GM18867 (cell line): ENCODE results near the gene CYTH1.
"Not testable (repeated sequence)": the region's sequence is repeated elsewhere in the genome, so short reads cannot be mapped to it uniquely, and the experiment has no call there.

ENCODE experiments used
- ATAC-seq: cut with Tn5 transposase; IDR thresholded peaks from one replicate; pipeline ENCODE4 v1.9.1; 2021; ENCODE audit warnings: mild to moderate bottlenecking, moderate library complexity; ENCODE audit not compliant: unreplicated experiment

The CYTH1 gene

DNA sequence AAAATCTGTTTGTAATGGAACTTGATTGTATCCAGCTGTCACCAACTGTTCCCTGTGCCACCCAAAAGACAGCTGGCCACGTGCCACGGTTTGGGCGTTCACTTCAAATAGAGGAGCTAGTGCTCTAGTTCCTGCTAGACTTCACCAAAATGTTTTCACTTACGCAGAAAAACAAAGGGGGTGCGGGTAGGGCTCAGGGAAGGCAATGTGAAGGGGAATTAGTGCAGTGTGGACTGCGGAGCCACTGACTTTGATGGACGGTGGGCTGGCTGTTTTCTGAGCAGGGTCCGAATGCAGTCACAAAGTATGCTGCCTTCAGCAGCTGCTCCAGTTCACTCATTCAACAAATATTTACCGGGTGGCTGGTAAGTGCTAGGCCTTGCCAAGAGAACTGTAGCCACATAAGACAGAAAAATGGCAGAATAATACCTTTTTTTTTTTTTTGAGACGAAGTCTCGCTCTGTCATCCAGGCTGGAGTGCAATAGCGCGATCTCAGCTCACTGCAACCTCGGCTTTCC is 7.6 kb upstream of the CYTH1 start:
- ATAC-seq, result no peak

GRCh38 chr17:78789149-78789662 is 7.1 kb upstream of the CYTH1 start:
- ATAC-seq, result no peak

GRCh38 chr17:78788451-78788850 is 6.4 kb upstream of the CYTH1 start:
- no peak for ATAC-seq

DNA sequence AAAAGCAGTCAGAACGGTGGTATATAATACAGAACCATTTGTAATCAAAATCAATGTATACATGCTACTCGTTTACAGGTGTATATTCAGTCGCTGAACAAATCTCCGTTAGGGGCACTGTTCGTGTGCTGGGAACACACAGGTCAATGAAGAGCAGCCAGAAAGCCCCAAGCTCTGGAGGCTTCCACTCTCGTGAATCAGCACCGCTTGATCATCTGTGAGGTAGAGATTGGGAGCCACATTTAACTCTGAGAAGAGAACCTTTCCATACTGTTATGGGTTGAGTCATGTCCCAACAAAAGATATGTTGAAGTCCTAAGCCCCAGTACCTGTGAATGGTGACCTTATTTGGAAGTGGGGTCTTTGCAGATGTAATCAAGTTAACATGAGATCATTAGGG is 5.4 kb upstream of the CYTH1 start:
- ATAC-seq, result no peak

DNA sequence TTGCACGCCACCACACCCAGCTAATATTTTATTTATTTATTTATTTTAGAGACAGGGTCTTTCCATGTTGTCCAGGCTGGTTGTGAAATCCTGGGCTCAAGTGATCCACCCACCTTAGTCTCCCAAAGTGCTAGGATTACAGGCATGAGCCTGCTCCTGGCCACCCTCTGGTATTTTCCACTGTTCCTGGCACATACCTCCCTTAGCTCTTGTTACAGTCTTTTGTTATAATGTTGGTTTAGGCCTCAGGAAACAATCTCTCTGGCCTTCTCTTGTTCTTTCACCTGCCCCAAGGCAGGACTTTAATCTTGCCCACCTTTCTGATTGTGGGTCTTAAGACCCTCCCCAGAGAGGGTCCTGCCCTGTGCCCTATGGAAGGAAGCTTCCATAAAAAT is 3.6 kb upstream of the CYTH1 start:
- ATAC-seq, result no peak

- ATAC-seq, result no peak
These were observed 3.1 kb upstream of the CYTH1 start for GRCh38 chr17:78785011-78785662.

DNA sequence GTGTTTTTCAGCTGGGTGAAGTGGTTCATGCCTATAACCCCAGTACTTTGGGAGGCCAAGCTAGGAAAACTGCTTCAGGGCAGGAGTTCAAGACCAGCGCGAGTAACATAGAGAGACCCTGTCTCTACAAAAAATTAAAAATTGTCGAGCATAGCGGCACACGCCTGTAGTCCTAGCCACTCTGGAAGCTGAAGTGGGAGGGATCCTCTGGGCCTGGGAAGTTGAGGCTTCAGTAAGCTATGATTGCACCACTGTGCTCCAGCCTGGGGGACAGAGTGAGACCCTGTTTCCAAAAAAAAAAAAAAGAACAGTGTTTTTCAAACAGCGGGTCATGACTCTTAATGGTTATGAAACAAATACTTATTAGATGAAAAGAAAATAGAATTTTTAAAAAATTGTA is 2.3 kb upstream of the CYTH1 start:
- no peak for ATAC-seq

- no peak for ATAC-seq
These were observed 1.7 kb upstream of the CYTH1 start for GRCh38 chr17:78783711-78784324.

- ATAC-seq, result peak; percentile 19
These were observed 775 bp downstream of the CYTH1 start for GRCh38 chr17:78781104-78781892.

DNA sequence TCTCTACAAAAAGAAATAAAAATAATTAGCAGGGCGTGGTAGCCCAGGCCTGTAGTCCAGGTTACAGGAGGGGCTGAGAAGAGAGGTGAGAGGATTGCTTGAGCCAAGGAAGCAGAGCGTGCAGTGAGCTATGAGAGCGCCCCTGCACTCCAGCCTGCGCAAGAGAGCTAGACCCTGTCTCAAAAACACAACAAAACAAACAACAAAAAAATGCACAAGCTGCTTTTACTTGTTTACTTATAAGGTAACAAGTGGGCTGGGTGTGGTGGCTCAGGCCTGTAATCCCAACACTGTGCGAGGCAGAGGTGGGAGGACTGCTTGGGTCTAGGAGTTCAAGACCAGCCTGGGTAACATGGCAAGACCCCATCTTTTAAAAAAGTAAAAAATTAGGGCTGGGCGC is 1.7 kb downstream of the CYTH1 start:
- no peak for ATAC-seq

DNA sequence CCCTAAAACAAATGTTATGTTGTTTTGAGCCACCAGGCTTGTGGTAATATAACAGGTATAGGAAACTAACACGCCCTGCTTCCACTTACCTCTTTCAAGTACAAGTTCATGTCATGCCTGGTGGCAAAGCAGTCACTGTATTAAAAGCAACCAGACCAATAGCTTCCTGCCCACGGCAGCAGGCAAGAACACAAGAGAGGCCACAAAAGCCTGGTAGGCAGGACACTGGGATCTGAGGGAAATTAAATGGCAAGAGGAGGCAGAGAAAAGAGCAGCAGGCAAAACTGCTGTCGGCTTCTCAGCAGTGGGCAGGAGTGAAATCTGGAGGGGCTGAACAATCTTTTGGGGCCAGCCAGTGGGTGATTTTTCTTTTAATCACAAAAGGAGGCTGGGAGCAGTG is 2.2 kb downstream of the CYTH1 start:
- ATAC-seq, result no peak

DNA sequence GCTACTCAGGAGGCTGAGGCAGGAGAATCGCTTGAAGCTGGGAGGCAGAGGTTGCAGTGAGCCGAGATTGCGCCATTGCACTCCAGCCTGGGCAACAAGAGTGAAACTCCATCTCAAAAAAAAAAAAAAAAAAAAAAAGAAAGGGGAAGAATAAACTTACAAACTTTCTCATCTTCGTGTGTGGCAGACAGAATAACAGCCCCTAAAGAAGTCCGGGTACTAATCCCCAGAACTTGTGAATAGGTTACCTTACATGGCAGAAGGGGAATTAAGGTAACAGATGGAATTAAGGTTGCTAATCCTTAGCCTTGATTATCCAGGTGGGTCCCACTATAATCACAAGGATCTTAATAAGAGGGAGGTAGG is 2.8 kb downstream of the CYTH1 start:
- not testable (repeated sequence) for ATAC-seq

DNA sequence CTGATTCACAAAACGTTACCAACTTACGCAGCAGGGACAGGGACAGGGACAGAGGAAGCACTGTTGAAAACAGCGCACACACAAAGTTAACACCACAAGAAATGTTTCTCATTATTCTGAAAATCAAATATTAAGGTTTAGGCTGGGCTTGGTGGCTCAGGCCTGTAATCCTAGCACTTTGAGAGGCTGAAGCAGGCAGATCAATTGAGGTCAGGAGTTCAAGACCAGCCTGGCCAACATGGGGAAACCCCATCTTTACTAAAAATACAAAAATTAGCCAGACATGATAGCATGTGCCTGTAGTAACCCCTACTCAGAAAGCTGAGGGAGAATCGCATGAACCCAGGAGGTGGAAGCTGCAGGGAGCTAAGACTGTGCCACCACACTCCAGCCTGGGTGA is 4.2 kb downstream of the CYTH1 start:
- ATAC-seq, result no peak

GRCh38 chr17:78774956-78775571 is 7.0 kb downstream of the CYTH1 start:
- ATAC-seq, result peak; percentile 50

GRCh38 chr17:78774453-78774852 is 7.6 kb downstream of the CYTH1 start:
- ATAC-seq, result no peak

DNA sequence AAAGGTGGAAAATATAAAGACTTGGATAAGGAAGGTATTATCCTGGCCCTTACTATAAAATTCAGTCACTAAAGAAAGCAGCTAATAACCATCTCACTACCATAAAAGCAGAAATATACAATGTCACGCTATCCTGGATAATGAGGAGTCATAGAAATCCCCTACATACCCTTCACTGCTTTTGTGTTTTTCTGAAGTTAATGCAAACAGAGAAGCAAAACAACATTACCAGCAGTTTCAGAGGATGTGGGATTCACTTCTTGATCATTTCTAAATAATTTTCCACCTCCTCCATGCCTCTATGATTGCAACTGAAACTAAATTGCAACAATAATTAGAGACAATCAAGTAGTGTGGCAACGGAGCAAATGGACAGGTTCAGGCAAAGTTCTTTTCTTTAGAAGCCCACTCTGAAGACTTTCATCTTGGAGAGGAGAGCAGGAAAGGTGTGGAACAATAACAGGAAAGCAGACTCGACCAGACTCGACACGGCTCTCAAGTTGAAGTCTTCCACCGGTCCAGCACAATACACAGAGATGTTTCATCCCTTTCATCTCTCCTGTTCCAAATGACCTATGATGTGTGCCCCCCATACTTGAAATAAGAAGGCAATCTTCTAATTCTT is 10.2 kb downstream of the CYTH1 start:
- no peak for ATAC-seq

- ATAC-seq, result no peak
These were observed 12.8 kb downstream of the CYTH1 start for GRCh38 chr17:78769196-78769773.

- ATAC-seq, result no peak
These were observed 14.3 kb downstream of the CYTH1 start for GRCh38 chr17:78767806-78768205.

- ATAC-seq, result no peak
These were observed 15.3 kb downstream of the CYTH1 start for GRCh38 chr17:78766743-78767294.

- ATAC-seq, result no peak
These were observed 15.8 kb downstream of the CYTH1 start for GRCh38 chr17:78766225-78766624.
